ENCODE measurements around the gene STPG3. TPM values are rescaled to one million over a fixed set of nuclear protein-coding genes. Genes with fewer than 3 reads are reported as not detected.

The STPG3 gene
- polyA plus RNA-seq, 1 of the 3 experiments (the other 2 are of a cell fraction), result not detected

DNA sequence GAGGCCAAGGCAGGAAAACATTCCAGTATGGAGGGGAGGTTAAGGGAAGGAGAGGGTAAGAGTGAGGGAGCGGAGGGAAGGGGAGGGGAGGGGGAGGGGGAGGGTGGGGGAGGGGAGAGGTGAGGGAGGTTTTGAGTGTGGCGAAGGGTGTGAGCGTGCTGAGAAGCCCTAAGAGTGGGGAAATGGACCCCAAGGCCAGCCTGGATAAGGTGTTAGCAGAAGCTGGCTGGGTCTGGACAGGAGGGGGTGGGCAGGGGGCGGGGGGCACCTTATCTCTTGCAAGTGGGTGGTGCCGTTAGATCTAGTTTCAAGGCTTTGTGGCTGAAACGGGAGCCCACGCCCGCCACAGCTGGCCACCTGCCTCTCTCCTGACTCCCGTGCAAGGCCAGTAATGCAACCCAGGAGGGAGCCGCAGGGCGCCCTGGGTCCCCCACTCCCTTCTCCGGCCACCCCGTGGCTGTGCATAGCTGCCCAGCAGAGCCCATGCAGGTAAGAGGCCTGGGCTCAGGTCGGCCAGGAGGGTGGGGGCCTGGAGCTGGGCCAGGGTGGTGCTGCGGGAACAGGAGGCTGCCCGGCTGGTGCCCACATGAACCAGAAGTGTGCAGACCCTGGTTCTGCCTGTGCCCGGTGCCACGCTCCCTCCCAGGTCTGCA lies 23.1 kb upstream of the STPG3 start:
- H3K9me2 ChIP-seq, result no peaks in the 10 kb centered on the region
- H4K20me1 ChIP-seq (ENCODE audit: insufficient read depth), result no peaks in the 10 kb centered on the region
- no peak for DNase-seq
- TF ChIP-seq SMC3 (IDR thresholded peaks at IDR 0.05; ENCODE audit: low read depth, low read length), result no peak
- TF ChIP-seq RAD21 (IDR thresholded peaks at IDR 0.05; ENCODE audit: low read length), result no peak
- TF ChIP-seq CHD2 (IDR thresholded peaks at IDR 0.05; ENCODE audit: low read length, partially characterized antibody), result no peak
- TF ChIP-seq, protein P1, sequence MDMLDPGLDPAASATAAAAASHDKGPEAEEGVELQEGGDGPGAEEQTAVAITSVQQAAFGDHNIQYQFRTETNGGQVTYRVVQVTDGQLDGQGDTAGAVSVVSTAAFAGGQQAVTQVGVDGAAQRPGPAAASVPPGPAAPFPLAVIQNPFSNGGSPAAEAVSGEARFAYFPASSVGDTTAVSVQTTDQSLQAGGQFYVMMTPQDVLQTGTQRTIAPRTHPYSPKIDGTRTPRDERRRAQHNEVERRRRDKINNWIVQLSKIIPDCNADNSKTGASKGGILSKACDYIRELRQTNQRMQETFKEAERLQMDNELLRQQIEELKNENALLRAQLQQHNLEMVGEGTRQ (IDR thresholded peaks at IDR 0.05; ENCODE audit: borderline replicate concordance, low read depth, low read length), result no peak
- TF ChIP-seq, protein P2, sequence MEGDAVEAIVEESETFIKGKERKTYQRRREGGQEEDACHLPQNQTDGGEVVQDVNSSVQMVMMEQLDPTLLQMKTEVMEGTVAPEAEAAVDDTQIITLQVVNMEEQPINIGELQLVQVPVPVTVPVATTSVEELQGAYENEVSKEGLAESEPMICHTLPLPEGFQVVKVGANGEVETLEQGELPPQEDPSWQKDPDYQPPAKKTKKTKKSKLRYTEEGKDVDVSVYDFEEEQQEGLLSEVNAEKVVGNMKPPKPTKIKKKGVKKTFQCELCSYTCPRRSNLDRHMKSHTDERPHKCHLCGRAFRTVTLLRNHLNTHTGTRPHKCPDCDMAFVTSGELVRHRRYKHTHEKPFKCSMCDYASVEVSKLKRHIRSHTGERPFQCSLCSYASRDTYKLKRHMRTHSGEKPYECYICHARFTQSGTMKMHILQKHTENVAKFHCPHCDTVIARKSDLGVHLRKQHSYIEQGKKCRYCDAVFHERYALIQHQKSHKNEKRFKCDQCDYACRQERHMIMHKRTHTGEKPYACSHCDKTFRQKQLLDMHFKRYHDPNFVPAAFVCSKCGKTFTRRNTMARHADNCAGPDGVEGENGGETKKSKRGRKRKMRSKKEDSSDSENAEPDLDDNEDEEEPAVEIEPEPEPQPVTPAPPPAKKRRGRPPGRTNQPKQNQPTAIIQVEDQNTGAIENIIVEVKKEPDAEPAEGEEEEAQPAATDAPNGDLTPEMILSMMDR (IDR thresholded peaks at IDR 0.05), result no peak
- TF ChIP-seq, protein P3, sequence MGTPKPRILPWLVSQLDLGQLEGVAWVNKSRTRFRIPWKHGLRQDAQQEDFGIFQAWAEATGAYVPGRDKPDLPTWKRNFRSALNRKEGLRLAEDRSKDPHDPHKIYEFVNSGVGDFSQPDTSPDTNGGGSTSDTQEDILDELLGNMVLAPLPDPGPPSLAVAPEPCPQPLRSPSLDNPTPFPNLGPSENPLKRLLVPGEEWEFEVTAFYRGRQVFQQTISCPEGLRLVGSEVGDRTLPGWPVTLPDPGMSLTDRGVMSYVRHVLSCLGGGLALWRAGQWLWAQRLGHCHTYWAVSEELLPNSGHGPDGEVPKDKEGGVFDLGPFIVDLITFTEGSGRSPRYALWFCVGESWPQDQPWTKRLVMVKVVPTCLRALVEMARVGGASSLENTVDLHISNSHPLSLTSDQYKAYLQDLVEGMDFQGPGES (IDR thresholded peaks at IDR 0.05; ENCODE audit: low read depth, low read length), result no peak
- no peak for TF ChIP-seq MEF2A (IDR thresholded peaks at IDR 0.05; ENCODE audit: borderline replicate concordance, low read depth)
- TF ChIP-seq NFIC (IDR thresholded peaks at IDR 0.05; ENCODE audit: borderline replicate concordance), result no peak
- no peak for TF ChIP-seq FOXM1 (IDR thresholded peaks at IDR 0.05; ENCODE audit: low read depth)
- TF ChIP-seq GATA2 (CRISPR knock-in tag; IDR thresholded peaks at IDR 0.05), result no peak
- no peak for TF ChIP-seq JUND (IDR thresholded peaks at IDR 0.05)
- no peak for TF ChIP-seq GABPA (IDR thresholded peaks at IDR 0.05; ENCODE audit: low read depth)
- TF ChIP-seq ELF1 (IDR thresholded peaks at IDR 0.05), result no peak
- TF ChIP-seq FOXJ3 (CRISPR knock-in tag; IDR thresholded peaks at IDR 0.05), result no peak
- no peak for TF ChIP-seq MXI1 (IDR thresholded peaks at IDR 0.05; ENCODE audit: low read depth, low read length)
- no peak for TF ChIP-seq RXRA (IDR thresholded peaks at IDR 0.05; ENCODE audit: borderline replicate concordance, low read depth)
- TF ChIP-seq, protein P4, sequence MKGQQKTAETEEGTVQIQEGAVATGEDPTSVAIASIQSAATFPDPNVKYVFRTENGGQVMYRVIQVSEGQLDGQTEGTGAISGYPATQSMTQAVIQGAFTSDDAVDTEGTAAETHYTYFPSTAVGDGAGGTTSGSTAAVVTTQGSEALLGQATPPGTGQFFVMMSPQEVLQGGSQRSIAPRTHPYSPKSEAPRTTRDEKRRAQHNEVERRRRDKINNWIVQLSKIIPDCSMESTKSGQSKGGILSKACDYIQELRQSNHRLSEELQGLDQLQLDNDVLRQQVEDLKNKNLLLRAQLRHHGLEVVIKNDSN (IDR thresholded peaks at IDR 0.05; ENCODE audit: borderline replicate concordance, low read depth), result no peak
- no peak for TF ChIP-seq POLR2AphosphoS5 (IDR thresholded peaks at IDR 0.05; ENCODE audit: low read depth, low read length)
- no peaks in the 10 kb centered on the region for H3K27me3 ChIP-seq (ENCODE audit: insufficient read depth)
- no peak overlapping the region for H3K27ac ChIP-seq (ENCODE audit: low read depth in 2 of 2, low read length in 1 of 2)
- no peak overlapping the region for H3K4me3 ChIP-seq (ENCODE audit: low read depth in 2 of 2, low read length in 1 of 2)
- no peaks in the 10 kb centered on the region for H3K9me3 ChIP-seq
- WGBS (ENCODE audit: low lambda C conversion rate), result 46% methylated on average over 3 of the region's 18 CpGs
- H3K36me3 ChIP-seq (replicated peaks in 1 of 2; ENCODE audit: control insufficient read depth in 1 of 2, insufficient read depth in 2 of 2, low read length in 1 of 2), result no peaks in the 10 kb centered on the region
- peaks cover 16% of the 10 kb centered on the region for H3F3A ChIP-seq (replicated peaks; ENCODE audit: insufficient read depth)
- H3K9ac ChIP-seq, result no peak overlapping the region
- CTCF ChIA-PET, result interaction anchor here (0.6 to 7.7 kb wide), 40 partner anchors 9 to 314 kb away, joined by 3 to 95 read pairs (median 6); partner anchors contain the start of genes DPP7, MAN1B1, NELFB and NPDC1
- no peaks in the 10 kb centered on the region for H3K79me2 ChIP-seq (ENCODE audit: insufficient read depth)
- POLR2A ChIA-PET, result interaction anchor here (1.0 to 1.5 kb wide), 6 partner anchors 23 to 121 kb away, joined by 3 to 8 read pairs (median 4); no protein-coding TSS in a partner anchor
- no peak overlapping the region; the same call in 1 of the 2 replicates for H3K4me2 ChIP-seq
- no peak overlapping the region for H2AFZ ChIP-seq (ENCODE audit: low read depth)
- H3K4me1 ChIP-seq (ENCODE audit: control insufficient read depth in 1 of 2, insufficient read depth in 2 of 2, low read depth in 1 of 2, low read length in 1 of 2), result peaks cover 0 to 49% of the 10 kb centered on the region in 2 experiments; a peak in 1 of 4 replicates

Data from SK-N-SH (cell line).